ENCODE data around the gene DCC.

- TF ChIP-seq, protein P1, sequence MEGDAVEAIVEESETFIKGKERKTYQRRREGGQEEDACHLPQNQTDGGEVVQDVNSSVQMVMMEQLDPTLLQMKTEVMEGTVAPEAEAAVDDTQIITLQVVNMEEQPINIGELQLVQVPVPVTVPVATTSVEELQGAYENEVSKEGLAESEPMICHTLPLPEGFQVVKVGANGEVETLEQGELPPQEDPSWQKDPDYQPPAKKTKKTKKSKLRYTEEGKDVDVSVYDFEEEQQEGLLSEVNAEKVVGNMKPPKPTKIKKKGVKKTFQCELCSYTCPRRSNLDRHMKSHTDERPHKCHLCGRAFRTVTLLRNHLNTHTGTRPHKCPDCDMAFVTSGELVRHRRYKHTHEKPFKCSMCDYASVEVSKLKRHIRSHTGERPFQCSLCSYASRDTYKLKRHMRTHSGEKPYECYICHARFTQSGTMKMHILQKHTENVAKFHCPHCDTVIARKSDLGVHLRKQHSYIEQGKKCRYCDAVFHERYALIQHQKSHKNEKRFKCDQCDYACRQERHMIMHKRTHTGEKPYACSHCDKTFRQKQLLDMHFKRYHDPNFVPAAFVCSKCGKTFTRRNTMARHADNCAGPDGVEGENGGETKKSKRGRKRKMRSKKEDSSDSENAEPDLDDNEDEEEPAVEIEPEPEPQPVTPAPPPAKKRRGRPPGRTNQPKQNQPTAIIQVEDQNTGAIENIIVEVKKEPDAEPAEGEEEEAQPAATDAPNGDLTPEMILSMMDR (IDR thresholded peaks at IDR 0.05; ENCODE audit: low read depth, low read length, poor library complexity, severe bottlenecking) = no peak
- no peak for TF ChIP-seq EZH2phosphoT487 (IDR thresholded peaks at IDR 0.05; ENCODE audit: borderline replicate concordance, low read length)
These were observed 1204.9 kb downstream of the DCC start for GRCh38 chr18:53544917-53545316.
